Measurements from ENCODE around the gene SWT1.

DNA sequence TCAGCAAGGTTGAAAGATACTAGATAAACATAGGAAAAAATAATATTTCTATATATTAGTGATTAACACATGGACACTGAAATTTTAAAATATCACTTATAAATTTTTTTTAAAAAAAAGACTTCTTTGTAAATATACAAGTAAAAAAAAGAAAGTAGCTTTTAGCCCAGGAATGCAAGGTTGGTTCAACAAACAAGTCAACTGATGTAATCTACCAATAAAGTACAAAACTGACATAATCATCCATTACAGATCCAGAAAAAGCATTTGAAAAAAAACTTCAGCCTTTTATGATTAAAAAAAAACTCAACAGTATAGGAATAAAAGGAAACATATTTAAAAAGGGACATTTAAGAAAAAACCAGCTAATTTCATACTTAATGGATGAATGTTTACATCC is 48.6 kb upstream of the SWT1 start:
- TF ChIP-seq, protein P1, sequence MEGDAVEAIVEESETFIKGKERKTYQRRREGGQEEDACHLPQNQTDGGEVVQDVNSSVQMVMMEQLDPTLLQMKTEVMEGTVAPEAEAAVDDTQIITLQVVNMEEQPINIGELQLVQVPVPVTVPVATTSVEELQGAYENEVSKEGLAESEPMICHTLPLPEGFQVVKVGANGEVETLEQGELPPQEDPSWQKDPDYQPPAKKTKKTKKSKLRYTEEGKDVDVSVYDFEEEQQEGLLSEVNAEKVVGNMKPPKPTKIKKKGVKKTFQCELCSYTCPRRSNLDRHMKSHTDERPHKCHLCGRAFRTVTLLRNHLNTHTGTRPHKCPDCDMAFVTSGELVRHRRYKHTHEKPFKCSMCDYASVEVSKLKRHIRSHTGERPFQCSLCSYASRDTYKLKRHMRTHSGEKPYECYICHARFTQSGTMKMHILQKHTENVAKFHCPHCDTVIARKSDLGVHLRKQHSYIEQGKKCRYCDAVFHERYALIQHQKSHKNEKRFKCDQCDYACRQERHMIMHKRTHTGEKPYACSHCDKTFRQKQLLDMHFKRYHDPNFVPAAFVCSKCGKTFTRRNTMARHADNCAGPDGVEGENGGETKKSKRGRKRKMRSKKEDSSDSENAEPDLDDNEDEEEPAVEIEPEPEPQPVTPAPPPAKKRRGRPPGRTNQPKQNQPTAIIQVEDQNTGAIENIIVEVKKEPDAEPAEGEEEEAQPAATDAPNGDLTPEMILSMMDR (IDR thresholded peaks at IDR 0.05; ENCODE audit: low read length) = no peak
- no peak for TF ChIP-seq EZH2 (IDR thresholded peaks at IDR 0.05; ENCODE audit: borderline replicate concordance, low read length)
